ENCODE measurements around the gene CSF1R. TPM values are rescaled to one million over a fixed set of nuclear protein-coding genes. Genes with fewer than 3 reads are reported as not detected.
"Not testable (repeated sequence)": the region's sequence is repeated elsewhere in the genome, so short reads cannot be mapped to it uniquely, and the experiment has no call there.

The CSF1R gene
- polyA plus RNA-seq, 3 donors, result 2.9 to 17.0 (median 13.7) TPM

- 89 to 94% (median 93%) methylated on average over 14 of the region's 14 CpGs for WGBS, 3 donors
- H3K27ac ChIP-seq (ENCODE audit: low read depth, low read length), result not testable (repeated sequence)
These were observed 36.1 kb downstream of the CSF1R start for GRCh38 chr5:150050172-150050811.

GRCh38 chr5:150046031-150046430, 40.3 kb downstream of the CSF1R start:
- WGBS, 3 donors, result 80 to 96% (median 94%) methylated on average over 6 of the region's 6 CpGs

DNA sequence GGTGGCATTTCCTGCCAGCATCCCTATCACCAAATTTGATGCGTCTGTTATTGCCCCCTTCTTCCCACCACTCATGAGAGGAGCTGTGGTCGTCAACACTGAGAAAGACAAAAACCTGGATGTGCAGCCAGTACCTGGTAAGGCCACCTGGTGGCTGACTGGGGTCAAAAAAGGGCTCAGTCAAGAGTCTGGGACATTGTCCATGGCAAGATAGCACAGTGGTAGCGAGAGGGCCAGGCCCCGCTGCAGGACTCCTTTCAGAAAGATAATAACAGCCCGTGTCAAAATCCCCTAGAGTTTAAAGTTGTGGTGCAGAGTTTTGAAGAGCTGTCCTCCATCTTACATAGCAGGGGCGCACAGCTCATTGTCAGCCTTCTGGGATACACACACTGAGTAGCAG, 40.8 kb downstream of the CSF1R start:
- 86 to 89% (median 87%) methylated on average over 6 of the region's 6 CpGs for WGBS, 3 donors

More at GRCh38 chr5:150046031-150046430, 40.3 kb downstream of the CSF1R start:
- H3K27ac ChIP-seq (ENCODE audit: low read depth, low read length), result no peak overlapping the region

DNA sequence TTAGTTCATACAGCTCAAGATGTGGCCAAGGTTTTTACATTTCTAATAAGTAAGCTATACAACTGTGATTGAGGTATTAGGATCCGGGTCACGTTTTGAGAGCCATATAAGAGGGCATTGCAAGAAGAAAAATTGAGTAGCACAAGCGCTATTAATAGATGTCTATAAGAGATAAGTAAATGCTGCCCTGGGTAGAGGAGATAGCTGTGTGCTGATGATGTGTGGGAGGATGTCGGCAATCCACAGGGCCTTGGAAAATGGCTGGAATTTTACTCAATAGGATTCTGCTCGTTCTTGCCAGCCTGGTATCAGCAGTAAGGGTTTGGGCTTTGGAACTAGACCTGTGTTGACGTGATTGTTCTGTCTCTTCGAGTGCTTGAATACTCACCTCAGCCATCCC, 41.6 kb downstream of the CSF1R start:
- H3K27ac ChIP-seq (ENCODE audit: low read depth, low read length), result no peak overlapping the region
- 80 to 86% (median 84%) methylated on average over 7 of the region's 7 CpGs for WGBS, 3 donors

More for the DNA sequence above, 40.8 kb downstream of the CSF1R start:
- H3K27ac ChIP-seq (ENCODE audit: low read depth, low read length), result no peak overlapping the region

GRCh38 chr5:150044329-150044681, 42.0 kb downstream of the CSF1R start:
- H3K27ac ChIP-seq (ENCODE audit: low read depth, low read length), result no peak overlapping the region

- WGBS, 3 donors, result 44 to 70% (median 64%) methylated on average over 4 of the region's 4 CpGs
- H3K27ac ChIP-seq (ENCODE audit: low read depth, low read length), result no peak overlapping the region
These were observed 42.6 kb downstream of the CSF1R start for GRCh38 chr5:150043657-150044328.

GRCh38 chr5:150042459-150042858, 43.9 kb downstream of the CSF1R start:
- WGBS, 3 donors, result 85 to 97% (median 94%) methylated on average over 3 of the region's 3 CpGs
- H3K27ac ChIP-seq (ENCODE audit: low read depth, low read length), result no peak overlapping the region

- H3K27ac ChIP-seq (ENCODE audit: low read depth, low read length), result no peak overlapping the region
- WGBS, 3 donors, result 66 to 72% (median 70%) methylated on average over 2 of the region's 2 CpGs
These were observed 47.8 kb downstream of the CSF1R start for GRCh38 chr5:150038547-150038946.

- 79 to 89% (median 79%) methylated on average over 9 of the region's 9 CpGs for WGBS, 3 donors
- no peak overlapping the region for H3K27ac ChIP-seq (ENCODE audit: low read depth, low read length)
These were observed 49.8 kb downstream of the CSF1R start for GRCh38 chr5:150036513-150036912.

GRCh38 chr5:150035139-150035895, 51.0 kb downstream of the CSF1R start:
- 79 to 87% (median 81%) methylated on average over 7 of the region's 7 CpGs for WGBS, 3 donors
- no peak overlapping the region for H3K27ac ChIP-seq (ENCODE audit: low read depth, low read length)

- 67 to 77% (median 73%) methylated on average over 4 of the region's 4 CpGs for WGBS, 3 donors
- no peak overlapping the region for H3K27ac ChIP-seq (ENCODE audit: low read depth, low read length)
These were observed 51.7 kb downstream of the CSF1R start for GRCh38 chr5:150034662-150035061.

GRCh38 chr5:150033334-150033733, 53.0 kb downstream of the CSF1R start:
- 91 to 98% (median 98%) methylated on average over 4 of the region's 4 CpGs for WGBS, 3 donors
- H3K27ac ChIP-seq (ENCODE audit: low read depth, low read length), result no peak overlapping the region

DNA sequence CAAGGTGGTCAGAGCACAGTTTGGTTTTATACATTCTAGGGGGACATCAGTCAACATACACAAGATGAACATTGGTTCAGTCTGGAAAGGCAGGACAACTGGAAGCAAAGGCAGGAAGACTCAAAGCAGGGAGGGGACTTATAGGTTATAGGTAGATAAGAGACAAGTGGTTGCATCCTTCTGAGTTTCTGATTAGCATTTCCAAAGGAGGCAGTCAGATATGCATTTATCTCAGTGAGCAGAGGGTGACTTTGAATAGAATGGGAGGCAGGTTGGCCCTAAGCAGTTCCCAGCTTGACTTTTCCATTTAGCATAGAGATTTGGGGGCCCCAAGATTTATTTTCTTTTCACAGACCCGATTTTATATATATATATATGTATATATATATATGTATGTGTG, 58.3 kb downstream of the CSF1R start:
- not testable (repeated sequence) for H3K27ac ChIP-seq (ENCODE audit: low read depth, low read length)
- WGBS, 3 donors, result 75 to 84% (median 77%) methylated on average over 1 of the region's 1 CpG

DNA sequence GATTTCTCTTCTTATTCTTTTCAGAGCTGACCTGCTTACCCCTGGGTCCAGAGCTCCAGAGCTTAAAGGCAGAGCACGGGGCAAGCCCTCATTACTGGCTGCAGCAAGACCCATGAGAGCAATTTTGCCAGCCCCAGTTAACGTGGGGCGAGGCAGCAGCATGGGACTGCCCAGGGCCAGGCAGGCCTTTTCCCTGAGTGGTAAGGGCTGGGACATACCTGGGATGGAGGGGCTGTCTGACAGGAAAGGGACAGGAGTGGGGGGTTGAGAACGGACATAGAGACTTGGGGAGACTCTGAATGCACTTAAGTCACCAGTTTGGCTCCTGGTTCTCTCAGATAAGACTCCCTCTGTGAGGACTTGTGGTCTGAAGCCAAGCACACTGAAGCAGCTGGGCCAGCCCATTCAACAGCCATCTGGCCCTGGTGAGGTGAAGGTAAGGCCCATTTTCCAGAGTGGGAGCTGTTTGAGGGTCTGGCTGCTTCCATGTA, 59.6 kb downstream of the CSF1R start:
- 79 to 88% (median 83%) methylated on average over 4 of the region's 4 CpGs for WGBS, 3 donors
- H3K27ac ChIP-seq (ENCODE audit: low read depth, low read length), result no peak overlapping the region

DNA sequence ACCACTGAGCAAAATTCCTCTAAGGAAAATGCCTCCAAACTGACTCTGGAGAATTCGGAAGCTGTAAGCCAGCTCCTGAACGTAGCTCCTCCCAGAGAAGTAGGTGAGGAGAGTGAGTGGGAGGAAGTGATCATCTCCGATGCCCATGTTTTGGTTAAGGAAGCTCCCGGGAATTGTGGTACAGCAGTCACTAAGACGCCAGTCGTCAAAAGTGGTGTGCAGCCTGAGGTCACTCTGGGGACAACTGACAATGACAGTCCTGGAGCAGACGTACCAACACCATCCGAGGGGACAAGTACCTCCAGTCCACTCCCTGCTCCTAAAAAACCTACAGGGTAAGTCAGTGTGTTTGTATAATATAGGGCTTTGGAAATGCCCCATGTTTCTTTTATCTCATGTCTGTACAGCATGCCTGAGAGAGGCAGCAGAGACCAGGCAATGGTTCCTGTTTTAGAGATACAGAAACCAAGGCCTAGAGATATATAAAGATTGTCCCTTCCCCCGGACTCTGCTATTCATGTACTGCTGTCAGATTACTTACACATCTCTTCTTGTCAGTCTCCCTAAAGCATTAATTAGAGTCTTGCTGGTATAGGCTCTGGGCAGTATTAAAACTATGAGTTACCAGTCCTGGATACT, 61.9 kb downstream of the CSF1R start:
- WGBS, 3 donors, result 69 to 85% (median 77%) methylated on average over 9 of the region's 9 CpGs
- H3K27ac ChIP-seq (ENCODE audit: low read depth, low read length), result no peak overlapping the region

GRCh38 chr5:150023136-150023535, 63.2 kb downstream of the CSF1R start:
- WGBS, 3 donors, result 93 to 100% (median 100%) methylated on average over 1 of the region's 1 CpG
- H3K27ac ChIP-seq (ENCODE audit: low read depth, low read length), result no peak overlapping the region

GRCh38 chr5:150022681-150023080, 63.7 kb downstream of the CSF1R start:
- 73 to 91% (median 83%) methylated on average over 2 of the region's 2 CpGs for WGBS, 3 donors
- no peak overlapping the region for H3K27ac ChIP-seq (ENCODE audit: low read depth, low read length)

GRCh38 chr5:150022158-150022531, 64.2 kb downstream of the CSF1R start:
- WGBS, 3 donors, result 59 to 74% (median 73%) methylated on average over 1 of the region's 1 CpG

More at GRCh38 chr5:150022158-150022531, 64.2 kb downstream of the CSF1R start:
- H3K27ac ChIP-seq (ENCODE audit: low read depth, low read length), result no peak overlapping the region

Data from adipose tissue (tissue), 3 donors.